GM12878 (cell line): ENCODE data around the gene ENO2. TPM values are rescaled to one million over a fixed set of nuclear protein-coding genes. Genes with fewer than 3 reads are reported as not detected.

Experiments used
- ATAC-seq: fragments of 200-7000 bp; cut with Tn5 transposase; 3 replicates; pipeline ENCODE4 v1.9.1; 2020; ENCODE audit warnings: mild to moderate bottlenecking, moderate library complexity
- BruUV-seq: library from RNA; stranded (reverse); fragments of 400-500 nt; replicated peaks from 2 replicates; lab custom pipeline; 2021; lab: Mats Ljungman, UMichigan
- CTCF ChIA-PET: fragments of 300-600 bp; sonication (Branson Sonifier 250); formaldehyde crosslinking; extraction: SDS; loops from one replicate; lab custom pipeline; 2021; ENCODE audit warnings: inconsistent platforms; lab: Yijun Ruan, JAX
- POLR2A ChIA-PET: fragments of 350-600 bp; formaldehyde crosslinking; extraction: SDS; loops from one replicate; lab custom pipeline; 2021; ENCODE audit warnings: inconsistent platforms; lab: Charles Lee
- RAD21 ChIA-PET: fragments of 300-600 bp; sonication (Branson Sonifier 250); formaldehyde crosslinking; loops from one replicate; lab custom pipeline; 2023; ENCODE audit warnings: antibody characterized with exemption; ENCODE audit not compliant: unreplicated experiment; lab: Charles Lee
- SMC1A ChIA-PET: fragments of 300-600 bp; sonication (Branson Sonifier 250); formaldehyde crosslinking; loops from one replicate; lab custom pipeline; 2023; ENCODE audit not compliant: unreplicated experiment, uncharacterized antibody; lab: Charles Lee
- DNase-seq: peaks from one replicate; pipeline ENCODE4 v3.0.0-alpha.2; 2011; ENCODE audit warnings: low read depth, low spot score
- FAIRE-seq: peaks from 3 replicates; lab custom pipeline; 2011; peaks lifted over from hg19 to GRCh38; lab: Jason Lieb, UNC
- H2AFZ ChIP-seq: 2 replicates; pipeline ENCODE4 v1.6.0; 2011; ENCODE audit warnings: low read depth, low read length, control low read depth; ENCODE audit not compliant: control insufficient read depth
- H3K27ac ChIP-seq: 2 replicates; pipeline ENCODE4 v1.5.1; 2011; ENCODE audit warnings: control low read depth; ENCODE audit not compliant: control insufficient read depth, insufficient read depth
- H3K27me3 ChIP-seq, 2 experiments: replicated peaks in 1 of 2; 2 replicates each; pipeline versions ENCODE4 v1.6.0 to v1.6.1; 2011; ENCODE audit warnings: low read length in 1 of 2; ENCODE audit not compliant: control insufficient read depth in 2 of 2, insufficient read depth in 2 of 2
- H3K36me3 ChIP-seq, 2 experiments: 2 replicates each; pipeline ENCODE4 v1.5.1; 2011; ENCODE audit warnings: low read length in 1 of 2; ENCODE audit not compliant: control insufficient read depth in 2 of 2, insufficient read depth in 2 of 2
- H3K4me1 ChIP-seq: 2 replicates; pipeline ENCODE4 v1.6.1; 2011; ENCODE audit warnings: mild to moderate bottlenecking, low read length, moderate library complexity, mixed read lengths; ENCODE audit not compliant: control insufficient read depth, insufficient read depth
- H3K4me2 ChIP-seq: 2 replicates; pipeline ENCODE4 v1.6.0; 2011; ENCODE audit warnings: control low read depth; ENCODE audit not compliant: control insufficient read depth, insufficient read depth
- H3K4me3 ChIP-seq: fragments of 200-600 bp; sonication (generic); 2 replicates; pipeline ENCODE4 v1.5.1; 2016
- H3K79me2 ChIP-seq: 2 replicates; pipeline ENCODE4 v1.6.0; 2011; ENCODE audit warnings: low read length; ENCODE audit not compliant: control insufficient read depth, insufficient read depth
- H3K9ac ChIP-seq: 2 replicates; pipeline ENCODE4 v1.8.0; 2011; ENCODE audit warnings: low read length, control low read depth, mixed read lengths; ENCODE audit not compliant: control insufficient read depth, insufficient read depth
- H3K9me3 ChIP-seq: replicated peaks from 3 replicates; pipeline ENCODE4 v1.5.1; 2011; ENCODE audit warnings: mild to moderate bottlenecking, low read length; ENCODE audit not compliant: control insufficient read depth, insufficient read depth
- H4K20me1 ChIP-seq: 2 replicates; pipeline ENCODE4 v1.6.0; 2011; ENCODE audit not compliant: control insufficient read depth, insufficient read depth
- ATF7 ChIP-seq: fragments of 450-650 bp; IDR thresholded peaks from 2 replicates; pipeline ENCODE4 v1.6.1; 2016; ENCODE audit warnings: low read depth, mild to moderate bottlenecking
- BACH1 ChIP-seq: fragments of 450-650 bp; IDR thresholded peaks from 2 replicates; pipeline ENCODE4 v1.6.1; 2017; ENCODE audit warnings: mild to moderate bottlenecking, borderline replicate concordance
- E2F8 ChIP-seq: fragments of 450-650 bp; IDR thresholded peaks from 2 replicates; pipeline ENCODE4 v1.6.1; 2018; ENCODE audit warnings: mild to moderate bottlenecking, low read depth, moderate library complexity; ENCODE audit not compliant: partially characterized antibody
- GATAD2B ChIP-seq: fragments of 450-650 bp; conservative IDR thresholded peaks from 2 replicates; pipeline ENCODE4 v1.6.1; 2017; ENCODE audit warnings: low read depth, mild to moderate bottlenecking, moderate library complexity
- HDGF ChIP-seq: fragments of 450-650 bp; IDR thresholded peaks from 2 replicates; pipeline ENCODE4 v1.6.1; 2016; ENCODE audit warnings: antibody characterized with exemption
- PML ChIP-seq: IDR thresholded peaks from 2 replicates; pipeline ENCODE4 v1.6.1; 2012; ENCODE audit warnings: low read length, inconsistent platforms
- POLR2A ChIP-seq: IDR thresholded peaks from 2 replicates; pipeline ENCODE4 v1.6.1; 2011; ENCODE audit warnings: low read depth, mild to moderate bottlenecking, low read length
- POLR2AphosphoS2 ChIP-seq: IDR thresholded peaks from 2 replicates; pipeline ENCODE4 v1.6.1; 2011; ENCODE audit warnings: low read depth, mild to moderate bottlenecking, low read length, improper control_type of control experiment, moderate library complexity
- POLR2AphosphoS5 ChIP-seq: IDR thresholded peaks from 2 replicates; pipeline ENCODE4 v1.6.1; 2011; ENCODE audit warnings: mild to moderate bottlenecking, low read length, inconsistent platforms
- POU2F2 ChIP-seq: IDR thresholded peaks from 3 replicates; pipeline ENCODE4 v1.6.1; 2011; ENCODE audit warnings: low read depth, mild to moderate bottlenecking, low read length, borderline replicate concordance
- ZBTB33 ChIP-seq: fragments of 450-650 bp; IDR thresholded peaks from 2 replicates; pipeline ENCODE4 v1.6.1; 2017; ENCODE audit warnings: mild to moderate bottlenecking
- WGBS: methylation state at CpG from one replicate; pipeline ENCODE4 v1.1.6; 2016; ENCODE audit warnings: low lambda C conversion rate; ENCODE audit not compliant: insufficient replicate concordance, insufficient coverage; ENCODE audit errors: missing lambda C conversion rate; 5-methylcytosine and 5-hydroxymethylcytosine counted together
- in situ Hi-C: fragments of 300-500 bp; cut with MboI; formaldehyde crosslinking; loops from 9 replicates; pipeline ENCODE4 v1.14.3; 2018; ENCODE audit warnings: mixed read lengths
- intact Hi-C: fragments of 100-400 bp; cut with micrococcal nuclease; formaldehyde crosslinking; loops from one replicate; pipeline ENCODE4 v1.14.2; 2022; ENCODE audit not compliant: unreplicated experiment
- polyA plus RNA-seq, 11 experiments: library from polyadenylated mRNA; depleted of rRNA in 4 of 11; unstranded in 6 of 11; stranded (reverse) in 5 of 11; fragments of >200 nt; fragmentation: Nextera tagmentation in 4 of 11; fragmentation: Illumina TruSeq in 1 of 11; extraction: Ambion mirVana in 4 of 11; extraction: Trizol in 1 of 11; gene quantifications; 1 replicate in 1 of 11; 2 replicates in 10 of 11; pipeline versions ENCODE4 v1.2.1 to v1.2.3, GENCODE V29; 2011 to 2016; ENCODE audit warnings: inconsistent platforms in 2 of 11, missing spikeins in 2 of 11, low read depth in 1 of 11
- total RNA-seq, 4 experiments: library from RNA; depleted of rRNA in 3 of 4; stranded (reverse); fragments of >200 nt in 3 of 4; fragmentation: Illumina TruSeq in 1 of 4; extraction: Trizol in 1 of 4; gene quantifications; 2 replicates each; pipeline versions ENCODE4 v1.2.1 to v1.2.3, GENCODE V29; 2013 to 2021
- TF ChIP-seq, protein P1 (sequence below): IDR thresholded peaks from 2 replicates; pipeline ENCODE4 v1.6.1; 2011; ENCODE audit warnings: borderline replicate concordance, low read depth, mild to moderate bottlenecking, moderate library complexity, low read length; ENCODE audit not compliant: insufficient read depth, poor library complexity, severe bottlenecking

Gene ENO2
- total and polyA plus RNA-seq, 10 of the 15 experiments (the other 5 are each of a cell fraction or from before 2014, with no cell fraction given), result 24.8 to 196 (median 43.1) TPM

DNA sequence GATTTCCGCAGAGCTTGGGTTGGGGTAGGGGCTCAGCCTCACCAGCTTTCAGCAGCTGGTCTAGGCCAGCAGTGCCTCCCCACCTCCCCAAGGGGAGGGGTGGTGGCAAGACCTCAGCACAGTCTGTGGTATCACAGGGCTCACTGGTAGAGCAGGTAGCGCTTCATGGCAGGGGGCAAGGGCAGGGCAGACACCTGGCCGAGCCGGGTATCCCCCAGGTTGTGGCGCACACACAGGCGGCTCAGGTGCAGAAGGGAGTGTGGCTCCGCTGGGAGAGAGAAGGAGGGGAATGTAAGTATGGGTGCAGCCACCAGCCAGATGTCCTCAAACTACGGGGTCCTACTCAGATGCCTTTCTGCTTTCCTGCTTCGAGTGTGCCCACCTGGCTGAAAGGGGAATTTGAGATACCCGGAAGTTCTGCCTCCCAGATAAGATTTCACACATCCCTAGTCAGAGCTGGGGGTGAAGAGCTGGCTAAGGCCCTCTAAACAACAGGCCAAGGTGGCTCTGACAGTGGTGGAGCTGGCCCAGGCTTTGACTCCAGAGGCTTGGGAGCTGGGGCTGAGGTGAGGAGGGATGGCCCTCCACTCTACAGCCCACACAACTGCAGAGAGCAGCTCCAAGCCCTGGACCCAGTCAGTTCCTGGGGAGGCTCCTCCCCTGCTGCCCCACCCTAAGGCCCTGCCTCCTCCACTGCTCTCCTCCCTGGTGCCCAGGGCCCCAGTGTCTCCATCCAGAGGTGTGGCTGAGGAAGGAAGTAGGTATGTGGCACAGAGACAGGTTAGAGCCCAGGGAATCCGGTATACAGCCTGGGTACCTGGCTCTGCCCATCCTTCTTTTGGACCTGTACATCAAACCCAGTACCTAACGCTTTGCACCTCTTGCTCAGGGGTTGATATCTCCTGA, 43.1 kb upstream of the ENO2 start:
- intact Hi-C loops, result no loop called here
- CTCF ChIA-PET, result interaction anchor here (0.7 to 9.5 kb wide), 20 partner anchors 10 to 241 kb away, joined by 3 to 173 read pairs (median 10); partner anchors contain the start of genes C1R, CDCA3, COPS7A and ENO2
- peak; percentile 56; the same call in 1 of the 2 replicates for TF ChIP-seq POLR2A
- no peak for TF ChIP-seq GATAD2B
- TF ChIP-seq POLR2AphosphoS5, result peak; percentile 30; the same call in 1 of the 2 replicates
- no peak for TF ChIP-seq ATF7
- TF ChIP-seq POLR2AphosphoS2, result peak; percentile 93
- TF ChIP-seq E2F8, result peak; percentile 17
- TF ChIP-seq BACH1, result peak; percentile 42; the same call in 1 of the 2 replicates
- peak; percentile 14; the same call in 1 of the 3 replicates for TF ChIP-seq POU2F2
- TF ChIP-seq, protein P1, sequence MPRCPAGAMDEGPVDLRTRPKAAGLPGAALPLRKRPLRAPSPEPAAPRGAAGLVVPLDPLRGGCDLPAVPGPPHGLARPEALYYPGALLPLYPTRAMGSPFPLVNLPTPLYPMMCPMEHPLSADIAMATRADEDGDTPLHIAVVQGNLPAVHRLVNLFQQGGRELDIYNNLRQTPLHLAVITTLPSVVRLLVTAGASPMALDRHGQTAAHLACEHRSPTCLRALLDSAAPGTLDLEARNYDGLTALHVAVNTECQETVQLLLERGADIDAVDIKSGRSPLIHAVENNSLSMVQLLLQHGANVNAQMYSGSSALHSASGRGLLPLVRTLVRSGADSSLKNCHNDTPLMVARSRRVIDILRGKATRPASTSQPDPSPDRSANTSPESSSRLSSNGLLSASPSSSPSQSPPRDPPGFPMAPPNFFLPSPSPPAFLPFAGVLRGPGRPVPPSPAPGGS, result peak; percentile 21
- TF ChIP-seq PML, result 0 out of 2 replicates have a peak, but pooled peaks have one; percentile 21
- TF ChIP-seq ZBTB33, result no peak
- 0 out of 2 replicates have a peak, but pooled peaks have one; percentile 15 for TF ChIP-seq HDGF
- TF ChIP-seq, all 136 proteins: peak for 9
- 55% methylated on average over 12 of the region's 12 CpGs for WGBS
- ChIA-PET SMC1A (interaction anchor here (1.2 to 4.5 kb wide), 4 partner anchors 19 to 118 kb away, joined by 3 to 41 read pairs (median 20); partner anchors contain the start of genes C12orf57, CDCA3, MLF2 and RNU7-1), RAD21 (interaction anchor here (1.1 to 5.3 kb wide), 6 partner anchors 19 to 118 kb away, joined by 3 to 41 read pairs (median 7); partner anchors contain the start of genes CDCA3, LRRC23, MLF2 and USP5), POLR2A (interaction anchor here (0.6 to 5.0 kb wide), 6 partner anchors 10 to 259 kb away, joined by 3 to 52 read pairs (median 4); partner anchors contain the start of genes CDCA3 and USP5)
- ATAC-seq, result peak; percentile 6
- Histone ChIP-seq H3K27ac (no peak overlapping the region; the same call in 1 of the 2 replicates), H3K9me3 (no peaks in the 10 kb centered on the region), H3K4me1 (peaks cover 35% of the 10 kb centered on the region), H2AFZ (no peak overlapping the region), H3K9ac (peak overlapping the region; percentile 22; the same call in 1 of the 2 replicates), H3K79me2 (peaks cover 42% of the 10 kb centered on the region), H3K4me2 (peak overlapping the region; percentile 100), H3K4me3 (peak overlapping the region; percentile 35; the same call in 1 of the 2 replicates), H3K36me3 (peaks cover 20 to 28% of the 10 kb centered on the region in 2 experiments), H4K20me1 (peaks cover 16% of the 10 kb centered on the region), H3K27me3 (no peaks in the 10 kb centered on the region)
- no peak for FAIRE-seq
- in situ Hi-C loops, result no loop called here
- BruUV-seq, result no TSS peak
- DNase-seq, result no peak
